Subcutaneous adipose tissue (tissue), 4 donors: ENCODE results near the gene MRPL40. TPM values are rescaled to one million over a fixed set of nuclear protein-coding genes. Genes with fewer than 3 reads are reported as not detected.

Experiments
- total RNA-seq, 4 donors: library from RNA; depleted of rRNA; stranded (reverse); fragments of >200 nt; gene quantifications; one replicate each; pipeline ENCODE4 v1.1.0, GENCODE V29; 2016
- TF ChIP-seq, protein P1 (sequence below): fragments of 450-650 bp; IDR thresholded peaks from one replicate; pipeline ENCODE4 v1.5.1; 2016; ENCODE audit warnings: low read depth, mild to moderate bottlenecking, control low read depth, antibody characterized with exemption, moderate library complexity

MRPL40 gene
- total RNA-seq, 4 donors from 2014 or later, result 21.8 to 28.8 (median 25.5) TPM

GRCh38 chr22:19400881-19401280 is 31.5 kb upstream of the MRPL40 start:
- TF ChIP-seq, protein P1, sequence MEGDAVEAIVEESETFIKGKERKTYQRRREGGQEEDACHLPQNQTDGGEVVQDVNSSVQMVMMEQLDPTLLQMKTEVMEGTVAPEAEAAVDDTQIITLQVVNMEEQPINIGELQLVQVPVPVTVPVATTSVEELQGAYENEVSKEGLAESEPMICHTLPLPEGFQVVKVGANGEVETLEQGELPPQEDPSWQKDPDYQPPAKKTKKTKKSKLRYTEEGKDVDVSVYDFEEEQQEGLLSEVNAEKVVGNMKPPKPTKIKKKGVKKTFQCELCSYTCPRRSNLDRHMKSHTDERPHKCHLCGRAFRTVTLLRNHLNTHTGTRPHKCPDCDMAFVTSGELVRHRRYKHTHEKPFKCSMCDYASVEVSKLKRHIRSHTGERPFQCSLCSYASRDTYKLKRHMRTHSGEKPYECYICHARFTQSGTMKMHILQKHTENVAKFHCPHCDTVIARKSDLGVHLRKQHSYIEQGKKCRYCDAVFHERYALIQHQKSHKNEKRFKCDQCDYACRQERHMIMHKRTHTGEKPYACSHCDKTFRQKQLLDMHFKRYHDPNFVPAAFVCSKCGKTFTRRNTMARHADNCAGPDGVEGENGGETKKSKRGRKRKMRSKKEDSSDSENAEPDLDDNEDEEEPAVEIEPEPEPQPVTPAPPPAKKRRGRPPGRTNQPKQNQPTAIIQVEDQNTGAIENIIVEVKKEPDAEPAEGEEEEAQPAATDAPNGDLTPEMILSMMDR, result no peak

DNA sequence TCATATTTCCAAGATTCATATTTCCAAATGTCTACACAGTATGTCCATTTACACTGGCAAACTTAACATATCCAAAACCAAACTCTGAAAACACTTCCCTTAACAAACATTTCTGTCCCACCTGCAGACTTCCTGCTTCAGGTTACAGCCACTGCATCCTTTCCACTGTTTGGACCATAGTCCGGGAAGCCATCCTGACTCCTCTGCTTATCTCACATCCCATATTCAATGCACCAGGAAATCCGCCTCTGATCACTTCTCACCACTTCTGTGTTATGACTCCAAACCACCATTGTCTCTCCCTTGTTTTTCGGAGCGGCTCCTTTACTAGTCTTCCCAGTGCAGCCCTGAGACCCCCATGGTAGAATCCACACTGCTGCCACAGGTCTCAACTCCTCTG is 30.9 kb upstream of the MRPL40 start:
- TF ChIP-seq, protein P1, result no peak

- TF ChIP-seq, protein P1, result no peak
Observed at GRCh38 chr22:19402642-19403191, 29.6 kb upstream of the MRPL40 start.

- TF ChIP-seq, protein P1, result no peak
Observed at GRCh38 chr22:19404676-19405075, 27.7 kb upstream of the MRPL40 start.

DNA sequence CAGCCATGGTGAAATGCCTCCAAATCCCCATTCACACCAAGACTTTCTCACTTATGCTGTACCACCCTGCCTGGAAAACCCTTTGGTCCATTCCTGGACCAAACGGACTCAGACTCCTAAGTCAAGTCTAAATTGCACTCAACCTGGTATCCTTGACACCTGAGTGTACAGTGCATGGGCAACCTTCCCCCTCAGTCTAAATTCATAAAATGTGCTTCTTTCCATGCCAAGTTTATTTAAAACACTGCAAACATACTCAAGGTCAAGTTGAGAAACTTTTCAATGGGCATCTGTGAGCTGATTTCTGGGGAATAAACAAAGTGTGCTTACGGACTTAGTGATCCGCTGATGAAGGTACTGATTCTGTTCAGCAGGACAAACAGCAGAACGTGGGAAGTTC is 27.2 kb upstream of the MRPL40 start:
- TF ChIP-seq, protein P1, result no peak

DNA sequence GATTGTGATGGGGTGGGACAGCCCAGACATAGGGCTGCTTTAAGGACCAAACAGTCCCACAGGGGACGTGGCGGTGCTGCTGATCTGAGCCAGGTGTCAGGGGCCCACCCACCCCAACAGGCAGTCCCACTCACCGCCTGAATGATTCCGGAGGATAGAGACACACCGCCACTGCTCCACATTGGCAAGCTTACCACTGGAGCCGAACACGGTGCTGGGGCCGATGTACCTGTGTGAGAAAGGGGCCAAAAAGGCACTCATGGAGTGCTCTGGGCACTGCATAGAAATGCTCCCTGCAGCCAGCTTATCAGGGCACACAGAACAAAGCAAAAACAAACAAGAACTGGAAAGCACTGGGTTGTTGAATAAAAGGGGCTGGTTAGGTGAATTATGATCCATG is 26.7 kb upstream of the MRPL40 start:
- TF ChIP-seq, protein P1, result no peak

DNA sequence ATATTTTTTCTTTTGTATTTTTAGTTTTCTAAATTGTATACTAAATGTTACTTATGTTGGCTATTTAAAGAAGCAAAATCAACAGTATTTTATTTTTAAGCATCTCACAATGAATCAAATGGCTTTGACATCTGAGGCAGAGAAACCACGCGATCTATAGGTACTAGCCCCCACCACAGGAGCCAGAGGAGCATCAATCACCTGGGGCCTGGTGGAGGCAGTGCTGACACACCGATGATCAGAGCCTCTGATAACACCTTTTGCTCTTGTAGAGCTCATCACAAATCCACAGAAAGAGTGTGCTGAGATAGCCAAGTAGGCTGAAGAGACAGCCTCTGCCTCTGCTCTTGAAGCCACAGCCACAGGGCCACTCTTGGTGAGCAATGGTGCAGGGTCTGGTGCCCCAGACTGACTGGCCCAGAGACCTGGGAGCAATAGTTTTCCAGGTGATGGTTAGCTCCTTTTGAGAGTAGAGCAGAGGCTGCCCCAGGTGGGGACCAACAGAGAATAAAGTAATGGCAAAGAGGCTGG is 26.0 kb upstream of the MRPL40 start:
- TF ChIP-seq, protein P1, result no peak
